Endothelial cell of umbilical vein (primary cell): ENCODE results near the gene HOXA10.

Source experiments
- FOS ChIP-seq: IDR thresholded peaks from 2 replicates; pipeline ENCODE4 v1.6.1; 2011; ENCODE audit warnings: mild to moderate bottlenecking, low read length, moderate library complexity, borderline replicate concordance; ENCODE audit not compliant: insufficient read depth
- POLR2A ChIP-seq: IDR thresholded peaks from 2 replicates; pipeline ENCODE4 v1.6.1; 2012; ENCODE audit warnings: low read depth, mild to moderate bottlenecking, control low read depth, low read length
- TF ChIP-seq, protein P1 (sequence below), 2 donors: IDR thresholded peaks; 1 replicate in 1 of 2; 2 replicates in 1 of 2; pipeline ENCODE4 v1.5.1; 2011; ENCODE audit warnings: low read length in 2 of 2, mild to moderate bottlenecking in 2 of 2, moderate library complexity in 2 of 2, control low read depth in 1 of 2, inconsistent platforms in 1 of 2, low read depth in 1 of 2; ENCODE audit not compliant: insufficient read depth in 1 of 2; ENCODE audit errors: extremely low read depth in 1 of 2

DNA sequence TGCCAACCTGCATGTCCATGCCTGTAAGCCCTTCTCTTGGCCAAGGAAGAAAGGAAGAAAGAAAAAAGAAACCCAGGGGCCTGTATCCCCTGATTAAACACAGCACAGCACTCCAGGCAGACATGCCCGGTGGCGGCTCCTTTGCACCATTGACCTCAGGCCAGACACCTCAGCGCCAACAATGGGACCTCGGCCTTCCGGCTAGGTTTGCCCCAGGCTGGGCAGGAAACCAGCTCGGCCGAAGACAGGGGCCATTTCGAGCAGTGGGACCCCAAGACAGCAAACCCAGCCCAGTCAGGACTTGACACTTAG, 2.8 kb downstream of the HOXA10 start:
- TF ChIP-seq, protein P1, sequence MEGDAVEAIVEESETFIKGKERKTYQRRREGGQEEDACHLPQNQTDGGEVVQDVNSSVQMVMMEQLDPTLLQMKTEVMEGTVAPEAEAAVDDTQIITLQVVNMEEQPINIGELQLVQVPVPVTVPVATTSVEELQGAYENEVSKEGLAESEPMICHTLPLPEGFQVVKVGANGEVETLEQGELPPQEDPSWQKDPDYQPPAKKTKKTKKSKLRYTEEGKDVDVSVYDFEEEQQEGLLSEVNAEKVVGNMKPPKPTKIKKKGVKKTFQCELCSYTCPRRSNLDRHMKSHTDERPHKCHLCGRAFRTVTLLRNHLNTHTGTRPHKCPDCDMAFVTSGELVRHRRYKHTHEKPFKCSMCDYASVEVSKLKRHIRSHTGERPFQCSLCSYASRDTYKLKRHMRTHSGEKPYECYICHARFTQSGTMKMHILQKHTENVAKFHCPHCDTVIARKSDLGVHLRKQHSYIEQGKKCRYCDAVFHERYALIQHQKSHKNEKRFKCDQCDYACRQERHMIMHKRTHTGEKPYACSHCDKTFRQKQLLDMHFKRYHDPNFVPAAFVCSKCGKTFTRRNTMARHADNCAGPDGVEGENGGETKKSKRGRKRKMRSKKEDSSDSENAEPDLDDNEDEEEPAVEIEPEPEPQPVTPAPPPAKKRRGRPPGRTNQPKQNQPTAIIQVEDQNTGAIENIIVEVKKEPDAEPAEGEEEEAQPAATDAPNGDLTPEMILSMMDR (IDR thresholded peaks at IDR 0.05; ENCODE audit: extremely low read depth in 1 of 2, insufficient read depth in 1 of 2, low read depth in 1 of 2, low read length in 2 of 2), result no peak
- TF ChIP-seq POLR2A (no peak), FOS (no peak)
